AG08395 (cell line): ENCODE measurements around the gene NABP2.

Source experiments
- DNase-seq: peaks from one replicate; pipeline ENCODE4 v3.0.0; 2012; ENCODE audit warnings: mixed read lengths, low spot score

NABP2 gene

GRCh38 chr12:56278905-56279304 lies 54.8 kb downstream of the NABP2 start:
- DNase-seq: no peak
